MCF 10A (cell line): ENCODE data around the gene OR7A10. TPM values are rescaled to one million over a fixed set of nuclear protein-coding genes. Genes with fewer than 3 reads are reported as not detected.

Experiments
- Bru-seq: library from RNA; stranded (reverse); fragments of 400-500 nt; gene quantifications from one replicate; lab custom pipeline; 2021; lab: Mats Ljungman, UMichigan
- BruChase-seq, 2 experiments: library from RNA; stranded (reverse); fragments of 400-500 nt; gene quantifications; one replicate each; lab custom pipeline; 2021; lab: Mats Ljungman, UMichigan
- BruUV-seq: library from RNA; stranded (reverse); fragments of 400-500 nt; replicated peaks from 2 replicates; lab custom pipeline; 2021; lab: Mats Ljungman, UMichigan
- CTCF ChIA-PET: fragments of 300-600 bp; sonication (Branson Sonifier 250); formaldehyde crosslinking; extraction: SDS; loops from one replicate; lab custom pipeline; 2021; ENCODE audit warnings: antibody characterized with exemption, inconsistent platforms; lab: Yijun Ruan, JAX
- POLR2A ChIA-PET: fragments of 300-600, 350-650 bp; sonication (Branson Sonifier 250); formaldehyde crosslinking; extraction: SDS; loops from one replicate; lab custom pipeline; 2020; ENCODE audit warnings: antibody characterized with exemption, inconsistent platforms; lab: Yijun Ruan, JAX
- DNase-seq: peaks from one replicate; pipeline ENCODE4 v3.0.0-alpha.2; 2018; ENCODE audit not compliant: unreplicated experiment
- H3K27ac Mint-ChIP-seq: one replicate; pipeline ENCODE4 v1.8.0; 2022; ENCODE audit warnings: mild to moderate bottlenecking, low read depth, mixed read lengths; ENCODE audit not compliant: unreplicated experiment
- H3K27me3 Mint-ChIP-seq: one replicate; pipeline ENCODE4 v1.8.0; 2022; ENCODE audit warnings: mixed read lengths; ENCODE audit not compliant: insufficient read depth, unreplicated experiment
- H3K36me3 Mint-ChIP-seq: one replicate; pipeline ENCODE4 v1.8.0; 2022; ENCODE audit warnings: mild to moderate bottlenecking, moderate library complexity, mixed read lengths; ENCODE audit not compliant: insufficient read depth, unreplicated experiment
- H3K4me1 Mint-ChIP-seq: one replicate; pipeline ENCODE4 v1.8.0; 2022; ENCODE audit warnings: mixed read lengths; ENCODE audit not compliant: insufficient read depth, unreplicated experiment
- H3K4me3 Mint-ChIP-seq: one replicate; pipeline ENCODE4 v1.8.0; 2022; ENCODE audit warnings: mild to moderate bottlenecking, moderate library complexity, mixed read lengths; ENCODE audit not compliant: unreplicated experiment
- H3K9me3 Mint-ChIP-seq: one replicate; pipeline ENCODE4 v1.8.0; 2022; ENCODE audit warnings: mixed read lengths; ENCODE audit not compliant: unreplicated experiment
- CTCF ChIP-seq: fragments of 200-600 bp; IDR thresholded peaks from one replicate; pipeline ENCODE4 v1.8.0; 2022; ENCODE audit warnings: antibody characterized with exemption, mild to moderate bottlenecking; ENCODE audit not compliant: unreplicated experiment
- intact Hi-C: fragments of 100-400 bp; cut with micrococcal nuclease; formaldehyde crosslinking; loops from 2 replicates; pipeline ENCODE4 v1.14.1; 2022
- long read RNA-seq: library from polyadenylated mRNA; stranded (forward); transcript quantifications from one replicate; pipeline ENCODE4 v2.0.0, GENCODE V29; 2022
- total RNA-seq: library from RNA; stranded (reverse); gene quantifications from 2 replicates; pipeline ENCODE4 v1.2.3, GENCODE V29; 2022

OR7A10 gene
- not detected in 2 replicates for total RNA-seq
- not detected for Bru-seq, nascent RNA
- not detected for BruChase-seq, experiment 1, labeled RNA remaining after a 6-hour chase
- not detected for BruChase-seq, experiment 2, labeled RNA remaining after a 2-hour chase
- long read RNA-seq, result 0 reads

DNA sequence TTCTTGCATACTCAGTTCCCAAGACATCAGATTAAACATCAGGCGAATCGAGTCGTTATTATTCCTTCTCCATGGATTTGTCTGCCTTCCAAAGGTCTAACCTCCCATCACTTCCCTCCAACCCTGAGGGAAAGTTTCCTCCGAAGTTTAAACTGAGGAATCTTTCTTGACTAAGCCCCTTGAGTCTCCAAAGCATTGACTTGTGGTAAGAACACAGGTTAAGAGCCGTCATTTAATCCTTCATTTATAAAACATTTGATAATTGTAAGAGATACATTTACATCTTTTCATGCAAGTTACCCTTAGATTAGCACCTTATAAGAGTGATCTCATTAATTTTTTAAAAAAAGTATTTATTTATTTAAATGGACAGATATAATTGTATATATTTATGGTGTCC, at the start of gene OR7A10:
Gene OR7A10 (minus strand): TSS at position 101 of the 400 bp plus-strand sequence. CDS start 7,045 bp downstream, outside the sequence.
- BruUV-seq, result no TSS peak
- POLR2A ChIA-PET, result no interaction called here
- H3K9me3 Mint-ChIP-seq, result no peaks in the 10 kb centered on the region
- intact Hi-C loops, result no loop called here
- DNase-seq, result no peak
- no peak within 1 kb of the TSS for H3K4me3 Mint-ChIP-seq
- no peaks in the 10 kb centered on the region for H3K4me1 Mint-ChIP-seq
- no peaks in the 10 kb centered on the region for H3K36me3 Mint-ChIP-seq
- no peak within 1 kb of the TSS for H3K27ac Mint-ChIP-seq
- no peak for TF ChIP-seq CTCF
- peaks cover 57% of the 10 kb centered on the region for H3K27me3 Mint-ChIP-seq
- CTCF ChIA-PET, result interaction anchor here (0.6 kb wide), 1 partner anchor 1398 kb away, joined by 3 read pairs; no protein-coding TSS in a partner anchor

DNA sequence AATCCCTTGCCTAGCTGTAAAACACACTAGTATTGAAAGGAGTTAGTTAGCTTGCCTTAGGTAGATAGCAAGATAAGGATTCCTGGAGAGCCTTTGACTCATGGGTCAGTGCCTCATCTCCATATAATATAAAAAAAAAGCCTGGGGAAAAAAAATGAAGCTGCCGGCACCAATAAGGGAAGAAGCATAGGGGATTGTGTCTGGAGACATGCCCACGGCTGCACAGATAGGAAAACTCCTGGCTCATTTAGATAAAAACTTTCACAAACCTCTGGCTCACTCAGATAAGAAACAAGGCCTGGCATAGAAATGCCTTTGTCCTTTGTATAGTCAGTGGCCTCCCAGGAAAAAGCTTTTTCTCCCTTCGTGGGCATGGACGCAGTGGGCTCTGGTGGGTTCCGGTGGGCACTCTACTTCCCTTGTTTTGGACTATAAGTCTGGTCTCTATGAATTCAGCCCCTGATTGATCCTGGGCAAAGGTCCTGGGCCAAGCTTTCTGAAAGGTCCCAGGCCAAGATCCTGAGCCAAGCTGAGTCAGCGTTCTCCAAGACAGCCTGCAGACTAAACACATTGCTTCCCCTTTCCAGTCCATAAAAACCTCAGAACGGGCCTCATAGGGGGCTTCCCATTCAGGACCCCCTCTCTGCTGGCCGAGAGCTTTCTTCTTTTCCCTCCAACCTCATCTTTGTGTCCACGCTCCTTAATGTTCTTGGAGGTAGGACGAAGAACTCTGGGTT, 42.1 kb upstream of the OR7A10 start:
- intact Hi-C loops, result no loop called here
- DNase-seq, result no peak
- ChIA-PET POLR2A (interaction anchor here (0.8 to 1.0 kb wide), 2 partner anchors 114 to 319 kb away, joined by 3 to 4 read pairs; partner anchors contain the start of gene NDUFB7), CTCF (interaction anchor here (0.5 to 8.1 kb wide), 7 partner anchors 12 to 659 kb away, joined by 3 to 63 read pairs (median 5); partner anchors contain the start of gene NDUFB7)
- Mint-ChIP-seq H3K27me3 (peaks cover 34% of the 10 kb centered on the region), H3K36me3 (no peaks in the 10 kb centered on the region), H3K4me3 (no peak overlapping the region), H3K27ac (no peak overlapping the region), H3K4me1 (peaks cover 8% of the 10 kb centered on the region), H3K9me3 (no peaks in the 10 kb centered on the region)
- no TSS peak for BruUV-seq
- no peak for TF ChIP-seq CTCF

- intact Hi-C loops, result loop anchor here (1.0 to 10.0 kb wide), 3 partner anchors 19 to 316 kb away; no protein-coding TSS in a partner anchor
- Mint-ChIP-seq H3K27ac (no peak overlapping the region), H3K4me3 (no peak overlapping the region), H3K4me1 (peaks cover 8% of the 10 kb centered on the region), H3K36me3 (no peaks in the 10 kb centered on the region), H3K9me3 (no peaks in the 10 kb centered on the region), H3K27me3 (peaks cover 41% of the 10 kb centered on the region)
- ChIA-PET POLR2A (interaction anchor here (0.8 to 1.5 kb wide), 3 partner anchors 13 to 318 kb away, joined by 3 to 4 read pairs (median 3); partner anchors contain the start of gene NDUFB7), CTCF (interaction anchor here (0.6 to 8.1 kb wide), 6 partner anchors 45 to 317 kb away, joined by 3 to 63 read pairs (median 4); partner anchors contain the start of gene NDUFB7)
- no peak for DNase-seq
- TF ChIP-seq CTCF, result no peak
- BruUV-seq, result no TSS peak
Observed at GRCh38 chr19:14889994-14890642, 41.4 kb upstream of the OR7A10 start.
